Breast epithelium (tissue), 4 donors: ENCODE data around the gene NR5A1. TPM values are rescaled to one million over a fixed set of nuclear protein-coding genes. Genes with fewer than 3 reads are reported as not detected.

Experiments used
- DNase-seq, 2 donors: peaks; one replicate each; pipeline ENCODE4 v3.0.0-alpha.2; 2019; ENCODE audit warnings: low spot score in 2 of 2
- H3K27ac ChIP-seq, 2 donors: fragments of 200-600 bp; sonication (generic) in 1 of 2; one replicate each; pipeline ENCODE4 v1.5.1; 2016 to 2019; ENCODE audit warnings: mild to moderate bottlenecking in 1 of 2
- H3K27me3 ChIP-seq, 2 donors: fragments of 200-600 bp; sonication (generic) in 1 of 2; one replicate each; pipeline versions ENCODE4 v1.5.1 to v1.6.0; 2017 to 2019; ENCODE audit warnings: control low read depth in 1 of 2, mild to moderate bottlenecking in 1 of 2
- H3K36me3 ChIP-seq: fragments of 200-600 bp; one replicate; pipeline ENCODE4 v1.5.1; 2019
- H3K4me1 ChIP-seq, 2 donors: fragments of 200-600 bp; sonication (generic); one replicate each; pipeline ENCODE4 v1.5.1; 2016 to 2019; ENCODE audit warnings: control low read depth in 1 of 2
- H3K4me3 ChIP-seq, 3 donors: fragments of 200-600 bp; sonication (generic); 1 replicate in 2 of 3; 2 replicates in 1 of 3; pipeline ENCODE4 v1.5.1; 2016 to 2019; ENCODE audit warnings: mild to moderate bottlenecking in 3 of 3, moderate library complexity in 2 of 3
- H3K9me3 ChIP-seq, 2 donors: fragments of 200-600 bp; sonication (generic) in 1 of 2; one replicate each; pipeline ENCODE4 v1.5.1; 2016 to 2019; ENCODE audit warnings: control low read depth in 1 of 2
- CTCF ChIP-seq, 3 donors: fragments of 450-650 bp; IDR thresholded peaks; one replicate each; pipeline ENCODE4 v1.5.1; 2016 to 2017; ENCODE audit warnings: antibody characterized with exemption in 3 of 3, mild to moderate bottlenecking in 3 of 3, moderate library complexity in 3 of 3
- POLR2A ChIP-seq: fragments of 450-650 bp; IDR thresholded peaks from one replicate; pipeline ENCODE4 v1.6.1; 2016; ENCODE audit warnings: antibody characterized with exemption, mild to moderate bottlenecking, moderate library complexity
- POLR2AphosphoS5 ChIP-seq, 3 donors: sonication (generic); formaldehyde crosslinking; IDR thresholded peaks; one replicate each; pipeline ENCODE4 v1.6.1; 2017; ENCODE audit warnings: antibody characterized with exemption in 3 of 3
- intact Hi-C: fragments of 100-400 bp; cut with DNase I; formaldehyde crosslinking; loops from one replicate; pipeline ENCODE4 v1.15.1; 2023; ENCODE audit warnings: low total_unique reads
- total RNA-seq, 3 donors: library from RNA; depleted of rRNA; stranded (reverse); fragments of >200 nt; gene quantifications; one replicate each; pipeline ENCODE4 v1.1.0, GENCODE V29; 2016

NR5A1 gene
- total RNA-seq, 3 donors from 2014 or later: not detected

- no peaks in the 10 kb centered on the region for H3K4me1 ChIP-seq
- H3K4me3 ChIP-seq: no peak overlapping the region
- TF ChIP-seq POLR2AphosphoS5 (IDR thresholded peaks at IDR 0.05) (no peak), CTCF (IDR thresholded peaks at IDR 0.05) (no peak), POLR2A (no peak)
- no peaks in the 10 kb centered on the region for H3K9me3 ChIP-seq
- intact Hi-C loops: no loop called here
- H3K27ac ChIP-seq: no peak overlapping the region
- no peaks in the 10 kb centered on the region for H3K36me3 ChIP-seq
- H3K27me3 ChIP-seq: no peaks in the 10 kb centered on the region
- no peak for DNase-seq
These were observed 20.6 kb upstream of the NR5A1 start for GRCh38 chr9:124527781-124528180.

GRCh38 chr9:124526174-124526573 is 19.0 kb upstream of the NR5A1 start:
- no peak for DNase-seq
- Histone ChIP-seq H3K4me3 (no peak overlapping the region), H3K9me3 (no peaks in the 10 kb centered on the region), H3K4me1 (no peaks in the 10 kb centered on the region), H3K27me3 (no peaks in the 10 kb centered on the region), H3K36me3 (no peaks in the 10 kb centered on the region), H3K27ac (no peak overlapping the region)
- TF ChIP-seq CTCF (IDR thresholded peaks at IDR 0.05) (no peak), POLR2AphosphoS5 (IDR thresholded peaks at IDR 0.05) (no peak)
- intact Hi-C loops: no loop called here

GRCh38 chr9:124522121-124523098 is 15.2 kb upstream of the NR5A1 start:
- no peak overlapping the region for H3K4me3 ChIP-seq
- intact Hi-C loops: no loop called here
- H3K27me3 ChIP-seq: no peaks in the 10 kb centered on the region
- DNase-seq: no peak
- no peaks in the 10 kb centered on the region for H3K36me3 ChIP-seq
- H3K9me3 ChIP-seq: no peaks in the 10 kb centered on the region
- no peaks in the 10 kb centered on the region for H3K4me1 ChIP-seq
- no peak for TF ChIP-seq CTCF (IDR thresholded peaks at IDR 0.05)
- TF ChIP-seq POLR2AphosphoS5 (IDR thresholded peaks at IDR 0.05): no peak
- TF ChIP-seq POLR2A: no peak
- no peak overlapping the region for H3K27ac ChIP-seq

DNA sequence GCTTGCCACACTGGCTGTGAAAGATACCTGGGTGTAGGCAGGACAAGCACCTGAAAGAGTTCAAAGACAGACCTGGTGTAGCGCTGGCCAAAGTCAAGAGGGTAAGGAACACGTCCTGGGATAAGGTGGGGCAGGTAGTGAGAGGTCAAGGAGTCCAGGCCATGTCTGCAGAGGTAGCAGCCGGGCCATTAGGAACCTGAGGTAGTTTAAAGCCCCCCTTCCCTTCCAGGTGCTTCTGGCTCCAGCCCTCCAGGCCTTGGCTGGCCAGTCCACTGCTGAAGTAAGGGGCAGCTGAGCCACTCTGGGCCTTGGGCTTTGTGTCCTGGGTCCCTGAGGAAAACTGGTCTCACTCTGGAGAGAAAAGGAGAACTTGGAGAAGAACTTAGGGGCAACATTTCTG is 13.9 kb upstream of the NR5A1 start:
- DNase-seq: no peak
- H3K27ac ChIP-seq: no peak overlapping the region
- TF ChIP-seq POLR2AphosphoS5 (IDR thresholded peaks at IDR 0.05) (no peak), POLR2A (no peak), CTCF (IDR thresholded peaks at IDR 0.05) (no peak)

GRCh38 chr9:124520206-124520596 is 13.0 kb upstream of the NR5A1 start:
- no peak for DNase-seq
- H3K9me3 ChIP-seq: no peaks in the 10 kb centered on the region
- TF ChIP-seq POLR2A (no peak), POLR2AphosphoS5 (IDR thresholded peaks at IDR 0.05) (no peak), CTCF (IDR thresholded peaks at IDR 0.05) (no peak)
- H3K4me3 ChIP-seq: no peak overlapping the region
- H3K27me3 ChIP-seq: no peaks in the 10 kb centered on the region
- no peak overlapping the region for H3K27ac ChIP-seq
- H3K4me1 ChIP-seq: no peaks in the 10 kb centered on the region
- no peaks in the 10 kb centered on the region for H3K36me3 ChIP-seq
- intact Hi-C loops: no loop called here

More for the DNA sequence above, 13.9 kb upstream of the NR5A1 start:
- Histone ChIP-seq H3K4me1 (no peaks in the 10 kb centered on the region), H3K36me3 (no peaks in the 10 kb centered on the region), H3K27me3 (no peaks in the 10 kb centered on the region), H3K4me3 (no peak overlapping the region), H3K9me3 (no peaks in the 10 kb centered on the region)
- intact Hi-C loops: no loop called here
